Left ventricle myocardium inferior (tissue), 1 donor: ENCODE results near the gene KIAA1671. TPM values are rescaled to one million over a fixed set of nuclear protein-coding genes. Genes with fewer than 3 reads are reported as not detected.

ENCODE experiments used
- DNase-seq: peaks from one replicate; pipeline ENCODE4 v3.0.0-alpha.2; 2020
- H3K27ac ChIP-seq: fragments of 200-600 bp; replicated peaks from 2 replicates; pipeline ENCODE4 v1.8.0; 2021
- H3K27me3 ChIP-seq: fragments of 200-600 bp; 2 replicates; pipeline ENCODE4 v1.8.0; 2021; ENCODE audit warnings: low read depth
- H3K36me3 ChIP-seq: fragments of 200-600 bp; 2 replicates; pipeline ENCODE4 v1.8.0; 2021
- H3K4me1 ChIP-seq: fragments of 200-600 bp; 2 replicates; pipeline ENCODE4 v1.8.0; 2021
- H3K4me3 ChIP-seq: fragments of 200-600 bp; 2 replicates; pipeline ENCODE4 v1.8.0; 2021; ENCODE audit warnings: mild to moderate bottlenecking, moderate library complexity
- H3K9me3 ChIP-seq: fragments of 200-600 bp; replicated peaks from 2 replicates; pipeline ENCODE4 v1.8.0; 2021
- intact Hi-C: fragments of 100-400 bp; cut with micrococcal nuclease; formaldehyde crosslinking; loops from one replicate; pipeline ENCODE4 v1.11.0; 2022
- total RNA-seq: library from RNA; stranded (reverse); fragmentation: NEBNext Ultra II Directional; extraction: Animal tissue kit (Norgen Biotek cat#: 25700); gene quantifications from one replicate; pipeline ENCODE4 v1.2.1, GENCODE V29; 2021
- TF ChIP-seq, protein P1 (sequence below): fragments of 200-600 bp; IDR thresholded peaks from 2 replicates; pipeline ENCODE4 v1.8.0; 2021; ENCODE audit warnings: antibody characterized with exemption, mild to moderate bottlenecking, borderline replicate concordance
- donor health status: DM: no; HTN: yes; CAD: no; lungs with severe emphysema.

The KIAA1671 gene
- total RNA-seq, 1 donor from 2014 or later: 12.2 TPM

DNA sequence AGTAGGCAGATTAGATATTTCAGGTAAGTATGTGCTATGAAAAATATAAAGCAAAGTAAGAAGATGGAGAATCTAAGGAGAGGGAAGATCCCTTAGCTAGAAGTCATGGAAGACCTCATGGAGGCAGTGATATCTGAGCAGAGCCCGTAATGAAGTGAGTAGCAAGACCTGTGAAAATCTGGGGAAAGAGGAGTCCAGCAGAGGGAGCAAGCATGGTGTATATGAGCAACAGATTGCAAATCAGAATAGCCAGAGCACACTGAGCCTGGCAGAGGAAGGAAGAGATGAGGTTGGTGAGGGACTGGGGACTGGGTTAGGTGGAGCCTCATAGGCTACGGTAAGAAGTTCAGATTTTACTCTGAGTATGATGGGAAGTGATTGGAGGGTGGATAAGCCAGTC is 15.4 kb upstream of the KIAA1671 start:
- no peaks in the 10 kb centered on the region for H3K36me3 ChIP-seq
- H3K4me3 ChIP-seq: no peak overlapping the region
- TF ChIP-seq, protein P1, sequence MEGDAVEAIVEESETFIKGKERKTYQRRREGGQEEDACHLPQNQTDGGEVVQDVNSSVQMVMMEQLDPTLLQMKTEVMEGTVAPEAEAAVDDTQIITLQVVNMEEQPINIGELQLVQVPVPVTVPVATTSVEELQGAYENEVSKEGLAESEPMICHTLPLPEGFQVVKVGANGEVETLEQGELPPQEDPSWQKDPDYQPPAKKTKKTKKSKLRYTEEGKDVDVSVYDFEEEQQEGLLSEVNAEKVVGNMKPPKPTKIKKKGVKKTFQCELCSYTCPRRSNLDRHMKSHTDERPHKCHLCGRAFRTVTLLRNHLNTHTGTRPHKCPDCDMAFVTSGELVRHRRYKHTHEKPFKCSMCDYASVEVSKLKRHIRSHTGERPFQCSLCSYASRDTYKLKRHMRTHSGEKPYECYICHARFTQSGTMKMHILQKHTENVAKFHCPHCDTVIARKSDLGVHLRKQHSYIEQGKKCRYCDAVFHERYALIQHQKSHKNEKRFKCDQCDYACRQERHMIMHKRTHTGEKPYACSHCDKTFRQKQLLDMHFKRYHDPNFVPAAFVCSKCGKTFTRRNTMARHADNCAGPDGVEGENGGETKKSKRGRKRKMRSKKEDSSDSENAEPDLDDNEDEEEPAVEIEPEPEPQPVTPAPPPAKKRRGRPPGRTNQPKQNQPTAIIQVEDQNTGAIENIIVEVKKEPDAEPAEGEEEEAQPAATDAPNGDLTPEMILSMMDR: peak; percentile 24
- no peak for DNase-seq
- no peak overlapping the region for H3K27ac ChIP-seq
- intact Hi-C loops: loop anchor here (5.0 kb wide), 1 partner anchor 115 kb away; no protein-coding TSS in a partner anchor
- H3K27me3 ChIP-seq: no peaks in the 10 kb centered on the region
- H3K9me3 ChIP-seq: no peaks in the 10 kb centered on the region
- no peaks in the 10 kb centered on the region for H3K4me1 ChIP-seq

DNA sequence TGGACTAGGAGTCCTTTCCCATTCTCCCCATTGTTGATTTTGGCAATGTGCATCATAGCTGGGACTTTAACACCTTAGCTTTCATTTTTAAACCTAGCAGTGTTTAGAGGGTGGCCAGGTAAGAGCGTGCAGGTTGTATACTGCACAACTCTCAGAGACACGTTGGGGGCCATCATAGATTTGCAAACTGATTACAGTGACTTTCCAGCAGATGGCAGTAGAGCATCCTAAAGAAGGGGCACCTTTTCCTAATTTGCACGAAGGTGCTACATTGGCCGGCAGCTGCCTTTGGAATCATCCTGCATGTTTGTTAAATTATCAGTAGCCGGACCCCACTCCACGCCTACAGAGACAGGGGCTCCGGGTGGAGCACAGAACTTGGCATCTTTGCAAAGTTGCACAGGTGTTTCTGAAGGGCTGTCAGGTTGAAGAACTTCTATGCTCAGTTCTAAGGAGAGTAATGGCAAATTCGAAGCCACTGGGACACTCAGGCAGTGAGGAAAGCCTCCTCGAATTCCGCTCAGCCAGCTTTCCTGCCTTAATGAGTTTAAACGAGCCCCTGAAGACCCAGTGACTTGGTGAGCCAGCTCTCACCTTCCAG is 13.7 kb upstream of the KIAA1671 start:
- DNase-seq: no peak
- H3K36me3 ChIP-seq: no peaks in the 10 kb centered on the region
- no peak overlapping the region for H3K4me3 ChIP-seq
- no peaks in the 10 kb centered on the region for H3K9me3 ChIP-seq
- no peak overlapping the region for H3K27ac ChIP-seq
- no peaks in the 10 kb centered on the region for H3K4me1 ChIP-seq
- intact Hi-C loops: loop anchor here (5.0 kb wide), 1 partner anchor 113 kb away; no protein-coding TSS in a partner anchor
- H3K27me3 ChIP-seq: no peaks in the 10 kb centered on the region
- TF ChIP-seq, protein P1: peak; percentile 82

DNA sequence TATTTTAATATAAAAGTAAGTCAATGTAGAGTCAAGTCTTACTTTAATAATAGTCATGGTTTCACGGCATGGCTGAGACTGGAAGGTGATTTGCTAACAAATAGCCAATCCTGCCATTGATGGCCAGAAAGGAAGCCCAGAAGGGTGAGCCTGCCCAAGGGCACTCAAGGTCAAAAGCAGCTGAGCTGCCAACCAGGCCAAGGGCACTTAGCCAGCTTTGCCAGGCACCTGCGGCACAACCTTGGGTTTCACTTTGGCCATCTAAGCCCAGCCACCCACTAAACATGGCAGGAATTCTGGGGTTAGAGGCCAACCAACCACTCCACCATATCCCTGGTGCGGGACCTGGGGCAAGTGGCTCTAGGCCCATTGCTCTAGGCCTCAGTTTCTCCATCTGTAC is 10.2 kb upstream of the KIAA1671 start:
- TF ChIP-seq, protein P1: no peak
- H3K27ac ChIP-seq: no peak overlapping the region
- no peak for DNase-seq
- H3K4me1 ChIP-seq: no peaks in the 10 kb centered on the region
- intact Hi-C loops: no loop called here
- H3K36me3 ChIP-seq: no peaks in the 10 kb centered on the region
- no peaks in the 10 kb centered on the region for H3K27me3 ChIP-seq
- H3K4me3 ChIP-seq: no peak overlapping the region
- no peaks in the 10 kb centered on the region for H3K9me3 ChIP-seq

- Histone ChIP-seq H3K27ac (no peak overlapping the region), H3K27me3 (peaks cover 10% of the 10 kb centered on the region), H3K4me1 (no peaks in the 10 kb centered on the region), H3K9me3 (no peaks in the 10 kb centered on the region), H3K36me3 (no peaks in the 10 kb centered on the region), H3K4me3 (no peak overlapping the region)
- TF ChIP-seq, protein P1: no peak
- DNase-seq: no peak
- intact Hi-C loops: no loop called here
Measured at GRCh38 chr22:24944217-24944937, 8.1 kb upstream of the KIAA1671 start.

GRCh38 chr22:24945430-24945829 is 7.1 kb upstream of the KIAA1671 start:
- intact Hi-C loops: no loop called here
- no peaks in the 10 kb centered on the region for H3K9me3 ChIP-seq
- no peak overlapping the region for H3K27ac ChIP-seq
- H3K4me1 ChIP-seq: peaks cover 5% of the 10 kb centered on the region
- TF ChIP-seq, protein P1: no peak
- H3K36me3 ChIP-seq: no peaks in the 10 kb centered on the region
- no peak for DNase-seq
- H3K27me3 ChIP-seq: peaks cover 10% of the 10 kb centered on the region
- H3K4me3 ChIP-seq: no peak overlapping the region
